Right renal pelvis (tissue), 4 donors: ENCODE measurements around the gene AKAP6. TPM values are rescaled to one million over a fixed set of nuclear protein-coding genes. Genes with fewer than 3 reads are reported as not detected.

Experiments used
- DNase-seq, 4 donors: peaks; one replicate each; pipeline ENCODE4 v3.0.0-alpha.2; 2013; ENCODE audit warnings: low read depth in 4 of 4, low spot score in 3 of 4, missing footprints in 1 of 4
- polyA plus RNA-seq, 4 donors: library from polyadenylated mRNA; unstranded; fragments of 120-200 nt; gene quantifications; one replicate each; pipeline ENCODE4 v1.2.1, GENCODE V29; 2013; ENCODE audit not compliant: insufficient read length in 4 of 4

Gene AKAP6, protein sequence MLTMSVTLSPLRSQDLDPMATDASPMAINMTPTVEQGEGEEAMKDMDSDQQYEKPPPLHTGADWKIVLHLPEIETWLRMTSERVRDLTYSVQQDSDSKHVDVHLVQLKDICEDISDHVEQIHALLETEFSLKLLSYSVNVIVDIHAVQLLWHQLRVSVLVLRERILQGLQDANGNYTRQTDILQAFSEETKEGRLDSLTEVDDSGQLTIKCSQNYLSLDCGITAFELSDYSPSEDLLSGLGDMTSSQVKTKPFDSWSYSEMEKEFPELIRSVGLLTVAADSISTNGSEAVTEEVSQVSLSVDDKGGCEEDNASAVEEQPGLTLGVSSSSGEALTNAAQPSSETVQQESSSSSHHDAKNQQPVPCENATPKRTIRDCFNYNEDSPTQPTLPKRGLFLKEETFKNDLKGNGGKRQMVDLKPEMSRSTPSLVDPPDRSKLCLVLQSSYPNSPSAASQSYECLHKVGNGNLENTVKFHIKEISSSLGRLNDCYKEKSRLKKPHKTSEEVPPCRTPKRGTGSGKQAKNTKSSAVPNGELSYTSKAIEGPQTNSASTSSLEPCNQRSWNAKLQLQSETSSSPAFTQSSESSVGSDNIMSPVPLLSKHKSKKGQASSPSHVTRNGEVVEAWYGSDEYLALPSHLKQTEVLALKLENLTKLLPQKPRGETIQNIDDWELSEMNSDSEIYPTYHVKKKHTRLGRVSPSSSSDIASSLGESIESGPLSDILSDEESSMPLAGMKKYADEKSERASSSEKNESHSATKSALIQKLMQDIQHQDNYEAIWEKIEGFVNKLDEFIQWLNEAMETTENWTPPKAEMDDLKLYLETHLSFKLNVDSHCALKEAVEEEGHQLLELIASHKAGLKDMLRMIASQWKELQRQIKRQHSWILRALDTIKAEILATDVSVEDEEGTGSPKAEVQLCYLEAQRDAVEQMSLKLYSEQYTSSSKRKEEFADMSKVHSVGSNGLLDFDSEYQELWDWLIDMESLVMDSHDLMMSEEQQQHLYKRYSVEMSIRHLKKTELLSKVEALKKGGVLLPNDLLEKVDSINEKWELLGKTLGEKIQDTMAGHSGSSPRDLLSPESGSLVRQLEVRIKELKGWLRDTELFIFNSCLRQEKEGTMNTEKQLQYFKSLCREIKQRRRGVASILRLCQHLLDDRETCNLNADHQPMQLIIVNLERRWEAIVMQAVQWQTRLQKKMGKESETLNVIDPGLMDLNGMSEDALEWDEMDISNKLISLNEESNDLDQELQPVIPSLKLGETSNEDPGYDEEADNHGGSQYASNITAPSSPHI (N-terminal part only)
- 1 to 10 TPM; 2.8 to 3.7 (median 3.1) TPM for polyA plus RNA-seq

DNA sequence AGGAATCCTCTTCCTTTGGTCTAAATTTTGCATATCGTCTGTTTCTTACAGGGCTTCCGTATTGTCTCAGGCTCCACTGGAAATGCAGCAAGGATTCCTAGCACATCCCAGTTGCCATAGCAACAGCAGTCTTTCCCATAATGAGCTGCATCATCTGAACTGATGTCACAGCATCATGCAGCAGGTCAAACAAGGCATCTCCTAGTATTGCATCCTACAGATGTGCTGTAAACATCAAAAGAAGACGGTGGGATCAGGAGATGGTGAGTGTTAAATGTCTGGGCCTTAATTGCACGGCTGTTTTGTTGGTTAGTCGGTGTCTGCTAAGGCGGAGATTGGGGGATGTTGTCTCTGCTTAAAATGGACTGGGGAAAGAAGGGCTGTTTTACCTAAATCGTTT is at the start of gene AKAP6:
Gene AKAP6 (plus strand): TSS at position 153 of the 400 bp plus-strand sequence. CDS start 104,196 bp downstream, outside the sequence.
- no peak for DNase-seq

DNA sequence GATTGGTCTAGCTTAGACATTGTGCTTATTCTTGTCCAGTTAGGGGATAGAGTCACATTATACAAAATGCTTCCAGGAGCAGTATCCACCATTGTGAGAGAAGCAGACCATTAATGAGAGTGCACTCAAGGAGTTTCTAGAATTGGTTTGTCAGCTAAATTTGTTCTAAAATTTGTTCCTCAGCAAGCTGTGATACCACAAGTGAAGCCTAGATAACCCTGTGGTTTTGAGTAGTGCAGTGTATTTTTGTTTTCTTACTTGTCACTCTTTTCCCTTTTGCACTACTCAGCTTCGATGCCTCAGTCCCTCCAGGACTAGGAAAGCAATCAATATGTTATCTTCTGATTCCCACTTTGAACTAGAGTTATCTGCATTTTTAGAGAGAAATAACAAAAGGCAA is 42.5 kb upstream of the AKAP6 start:
- no peak for DNase-seq

DNA sequence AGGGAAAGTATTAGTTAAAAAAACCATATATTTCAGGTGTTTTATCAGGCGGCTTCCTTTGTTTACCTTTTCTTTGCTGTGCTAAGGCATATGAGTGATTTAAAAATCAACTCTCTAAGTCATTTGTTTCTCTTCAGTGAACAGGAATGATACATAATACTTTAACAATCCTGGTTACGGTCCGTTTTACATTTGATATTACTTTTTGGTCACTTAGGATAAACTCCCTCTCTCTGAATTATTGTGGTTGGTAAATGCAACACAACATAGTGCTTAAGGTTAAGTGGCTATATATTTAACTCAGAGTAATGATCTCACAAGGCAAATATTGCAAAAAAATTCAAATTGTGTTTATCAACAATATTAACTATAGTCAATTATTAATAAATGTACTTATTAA is 32.7 kb upstream of the AKAP6 start:
- DNase-seq: no peak

DNA sequence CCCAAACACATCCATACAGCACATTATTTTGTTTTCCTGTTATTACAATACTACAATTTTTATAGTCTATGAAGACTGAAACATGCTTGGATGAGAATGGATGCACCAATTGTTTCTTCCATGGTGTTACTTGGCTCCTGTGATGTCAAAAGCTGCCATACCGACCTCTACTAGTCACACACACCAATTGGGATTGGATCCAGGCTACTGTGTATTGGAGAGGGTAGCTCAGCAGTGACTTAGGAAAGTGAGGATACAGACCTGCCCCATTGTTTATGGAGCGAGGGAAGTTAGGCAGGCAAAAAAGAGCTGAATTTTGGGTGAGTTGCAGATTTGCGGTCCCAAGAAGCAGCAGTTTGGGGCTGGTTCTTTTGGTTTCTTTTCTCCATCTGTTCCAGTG is 30.8 kb upstream of the AKAP6 start:
- DNase-seq: no peak

DNA sequence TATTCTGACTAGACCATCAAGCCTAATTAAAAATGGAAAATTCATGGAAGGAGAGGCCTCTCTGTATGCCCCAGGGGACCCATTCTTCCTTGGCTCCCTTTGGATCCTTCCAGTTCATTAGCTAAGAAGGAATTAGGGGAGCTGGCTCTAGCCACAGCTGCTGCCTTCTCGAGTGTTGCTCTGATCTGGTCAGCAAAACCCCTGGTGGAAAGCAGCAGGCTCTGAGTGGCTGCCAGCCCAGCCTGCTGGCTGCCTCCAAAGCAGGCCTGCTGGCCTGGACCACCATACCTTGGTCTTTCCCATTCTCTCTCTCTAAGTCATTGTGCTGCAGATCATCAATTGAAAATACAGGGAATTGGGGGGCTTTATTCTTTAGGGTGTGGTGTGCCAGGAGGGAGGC is 29.0 kb upstream of the AKAP6 start:
- no peak for DNase-seq

DNA sequence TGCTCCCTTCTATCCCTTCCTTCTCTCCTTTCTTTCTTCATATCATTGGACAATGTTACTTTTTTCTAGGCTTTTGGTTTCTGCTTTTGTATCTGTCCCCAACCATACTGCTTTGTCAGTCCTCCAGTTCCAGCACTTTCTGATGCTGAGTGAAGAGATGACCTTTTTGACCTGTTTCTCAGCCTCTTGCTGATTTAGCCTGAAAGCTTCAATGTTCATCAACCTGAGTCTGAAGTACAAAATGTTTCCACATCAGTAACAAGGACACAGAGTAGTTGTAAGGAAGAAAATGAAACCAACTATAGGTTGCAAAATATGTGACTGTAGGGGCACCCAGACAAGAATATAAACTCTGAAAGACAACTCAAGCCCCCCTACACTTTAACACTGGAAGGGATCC is 25.2 kb upstream of the AKAP6 start:
- DNase-seq: no peak

DNA sequence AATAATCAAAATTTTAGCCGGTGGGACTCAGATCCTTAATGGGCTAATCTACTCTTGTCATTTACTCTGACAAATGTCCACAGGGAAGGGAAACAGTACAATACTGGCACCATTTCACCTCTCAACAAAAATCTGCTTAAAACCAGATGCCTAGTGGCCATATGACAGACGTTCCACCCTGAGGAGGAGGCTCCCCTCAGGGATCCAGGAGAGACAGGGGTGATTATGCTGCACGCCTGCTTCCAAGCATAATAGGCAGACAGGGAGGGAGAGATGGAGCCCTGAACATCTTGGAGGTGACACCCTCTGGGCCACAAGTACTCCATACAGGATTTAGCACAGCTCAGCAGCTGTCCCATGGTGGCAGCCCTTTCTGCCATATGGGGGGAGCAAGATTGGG is 24.8 kb upstream of the AKAP6 start:
- DNase-seq: no peak

DNA sequence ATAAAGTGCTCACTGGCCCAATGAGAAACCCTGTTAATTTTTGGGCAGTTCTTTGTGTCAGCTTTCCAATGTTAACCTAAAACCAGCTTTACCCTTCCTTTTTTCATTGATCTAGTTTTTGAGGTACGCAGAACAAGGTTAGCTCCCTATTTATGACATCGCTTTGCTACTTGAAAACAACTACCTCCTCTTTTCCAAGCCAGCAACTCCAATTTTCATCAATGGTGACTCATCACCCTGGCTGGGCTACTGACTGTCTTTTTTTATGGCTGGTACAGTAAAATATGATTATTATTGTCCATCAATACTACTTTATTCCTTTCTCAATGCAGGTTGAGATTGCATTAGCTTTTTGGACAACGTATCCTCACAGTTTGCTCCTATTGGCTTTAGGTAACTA is 22.5 kb upstream of the AKAP6 start:
- no peak for DNase-seq

DNA sequence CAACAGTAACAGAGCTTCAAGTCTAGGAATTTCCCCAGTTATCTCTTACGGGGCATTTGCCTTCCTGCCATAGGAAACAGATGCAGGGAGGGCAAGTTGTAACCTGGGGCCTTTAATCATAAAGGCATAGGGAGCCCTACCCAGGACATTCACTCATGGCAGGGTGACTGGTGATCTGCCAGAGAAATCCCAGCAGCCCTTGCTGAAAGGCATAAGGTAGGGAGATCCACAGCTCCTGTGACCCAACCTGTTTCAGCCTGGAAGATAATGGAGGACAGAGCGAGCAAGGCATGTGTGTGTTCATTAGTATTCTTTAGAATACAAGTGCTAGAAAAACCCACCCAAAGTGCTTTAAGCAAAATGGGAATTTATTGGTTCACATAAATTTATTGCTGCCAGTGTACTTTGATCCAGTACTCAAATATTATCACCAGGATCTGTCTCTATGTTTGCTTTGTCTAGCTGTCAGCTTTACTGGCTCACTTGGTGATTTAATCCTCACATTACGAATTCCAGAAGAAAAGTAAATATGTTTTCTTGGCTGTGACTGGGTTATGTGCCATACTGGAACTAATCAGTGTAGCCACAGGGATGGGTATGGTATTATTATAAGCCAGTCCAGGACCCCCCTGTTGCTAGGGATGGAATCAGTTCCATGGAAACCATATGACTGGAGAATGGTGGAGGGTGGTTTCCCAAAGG is 21.1 kb upstream of the AKAP6 start:
- no peak for DNase-seq

DNA sequence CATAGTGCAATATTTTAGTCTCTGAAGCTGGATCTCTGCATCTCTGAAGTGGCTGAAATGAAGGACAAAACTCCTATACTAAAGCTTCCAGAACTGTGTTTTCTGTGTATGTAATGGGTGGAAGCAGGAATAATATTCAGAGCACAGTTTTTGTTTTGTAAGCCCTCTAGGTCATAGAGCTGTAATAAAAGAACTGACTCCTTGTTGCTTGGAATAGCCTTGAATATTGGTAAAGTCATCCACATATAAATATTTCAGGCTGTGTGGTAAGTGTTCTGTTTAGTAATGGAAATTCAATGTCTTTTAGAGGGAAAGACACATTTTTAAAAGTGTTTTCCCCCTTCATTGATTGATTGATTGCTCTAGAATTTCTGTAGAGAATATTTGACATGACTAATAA is 18.2 kb upstream of the AKAP6 start:
- no peak for DNase-seq

DNA sequence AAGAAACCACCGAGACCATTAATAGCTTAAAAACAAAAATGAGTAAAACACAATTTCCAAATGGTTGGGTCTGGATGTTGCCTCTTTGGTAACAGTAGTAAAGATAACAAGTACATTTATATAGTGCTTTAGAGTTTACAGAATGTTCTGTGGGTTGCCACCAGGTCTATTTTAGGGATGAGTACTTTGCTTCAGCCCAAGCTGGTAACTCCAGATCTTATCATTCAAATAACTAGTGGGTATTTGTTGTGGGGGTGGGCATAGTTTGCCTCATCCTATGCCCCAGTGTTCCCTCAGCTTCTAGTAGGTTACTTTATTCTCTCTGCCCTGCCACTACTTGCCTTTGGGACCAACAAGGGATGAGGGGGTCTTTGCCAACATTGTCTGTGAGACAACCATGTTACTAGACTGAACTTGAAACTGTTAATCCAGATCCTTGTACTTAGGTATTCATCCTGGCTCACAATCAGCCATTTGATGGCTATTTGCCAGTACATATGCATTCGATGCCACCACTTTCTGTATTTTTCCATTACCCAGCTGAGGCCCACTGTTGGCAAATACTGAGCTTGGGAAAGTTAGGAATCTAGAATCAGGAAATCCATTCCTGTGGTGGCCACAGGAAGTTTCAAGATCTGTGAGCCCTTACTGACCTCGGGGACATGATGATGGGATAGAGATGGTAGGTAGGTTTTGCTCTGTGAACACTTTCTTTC is 17.6 kb upstream of the AKAP6 start:
- DNase-seq: no peak

DNA sequence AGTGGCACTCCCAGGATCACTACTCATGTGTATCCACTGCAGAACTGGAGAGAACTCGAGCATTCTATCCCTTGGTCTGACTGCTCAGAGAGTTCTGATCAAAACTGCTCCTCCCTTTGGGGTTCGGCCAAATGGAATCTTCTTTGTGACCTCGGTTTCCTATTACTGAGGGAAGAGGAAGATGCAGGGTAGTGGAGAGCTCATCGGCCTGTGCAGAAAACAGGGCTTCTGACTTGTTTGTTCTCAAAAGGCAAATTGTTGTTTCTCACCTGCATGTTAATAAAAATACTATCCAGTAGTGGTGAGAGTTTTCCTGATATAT is 17.1 kb upstream of the AKAP6 start:
- no peak for DNase-seq

DNA sequence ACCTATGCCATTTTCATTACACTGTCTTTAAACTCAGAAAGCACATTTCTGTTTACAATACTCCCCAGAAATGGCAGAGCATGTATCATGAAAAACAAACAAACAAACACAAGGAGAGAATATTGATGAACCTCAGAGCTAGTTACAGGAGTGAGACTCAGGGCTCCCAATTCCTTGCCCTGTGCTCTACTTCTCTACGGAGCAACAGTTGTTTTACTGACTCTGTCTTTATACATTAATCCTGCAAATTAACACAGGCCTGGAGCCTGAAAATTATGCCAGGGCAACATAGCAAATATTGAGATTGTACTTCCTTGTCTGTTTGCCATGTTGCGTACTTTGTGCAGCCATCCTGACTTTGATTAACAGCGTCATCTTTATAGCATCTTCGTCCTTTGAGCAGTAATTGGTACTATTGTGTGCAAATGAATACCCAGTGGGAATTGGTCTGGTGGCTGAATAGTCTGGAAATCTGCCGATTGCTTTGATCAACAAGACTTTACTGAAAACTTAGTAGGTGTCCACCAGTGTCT is 15.2 kb upstream of the AKAP6 start:
- no peak for DNase-seq

DNA sequence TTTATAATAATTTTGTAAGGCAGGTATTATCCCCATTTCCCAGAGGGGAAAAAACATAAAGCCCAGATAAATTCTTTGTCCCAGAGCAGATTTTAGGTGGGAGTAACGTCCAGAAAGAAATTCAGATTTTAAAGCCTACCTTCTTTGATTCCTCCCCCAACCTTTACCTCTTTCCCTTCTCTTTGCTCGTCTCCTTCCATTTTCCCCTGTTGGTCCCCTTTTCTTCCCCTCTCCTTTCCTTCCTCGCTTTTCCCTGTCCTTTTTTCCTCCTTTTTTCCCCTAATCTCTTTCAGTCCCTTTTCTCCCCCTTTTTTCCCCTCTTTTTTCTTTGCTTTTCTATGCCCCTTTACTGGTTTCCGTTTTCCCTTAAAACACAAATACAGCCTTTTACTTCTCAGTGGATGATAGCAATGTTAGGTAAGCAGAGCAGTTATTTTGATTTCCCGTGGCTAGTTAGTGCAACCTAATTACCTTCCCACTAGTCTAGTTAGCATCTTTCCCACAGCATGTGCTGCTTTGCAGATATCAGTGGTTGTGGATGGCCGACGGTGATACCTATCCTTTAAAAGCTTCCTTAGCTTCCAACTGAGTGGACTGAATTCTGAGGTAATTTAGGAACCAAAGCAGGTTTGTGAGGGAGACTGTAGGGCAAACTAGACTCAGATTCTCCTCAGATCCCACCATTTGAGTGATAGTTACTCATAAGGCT is 10.9 kb upstream of the AKAP6 start:
- DNase-seq: no peak

DNA sequence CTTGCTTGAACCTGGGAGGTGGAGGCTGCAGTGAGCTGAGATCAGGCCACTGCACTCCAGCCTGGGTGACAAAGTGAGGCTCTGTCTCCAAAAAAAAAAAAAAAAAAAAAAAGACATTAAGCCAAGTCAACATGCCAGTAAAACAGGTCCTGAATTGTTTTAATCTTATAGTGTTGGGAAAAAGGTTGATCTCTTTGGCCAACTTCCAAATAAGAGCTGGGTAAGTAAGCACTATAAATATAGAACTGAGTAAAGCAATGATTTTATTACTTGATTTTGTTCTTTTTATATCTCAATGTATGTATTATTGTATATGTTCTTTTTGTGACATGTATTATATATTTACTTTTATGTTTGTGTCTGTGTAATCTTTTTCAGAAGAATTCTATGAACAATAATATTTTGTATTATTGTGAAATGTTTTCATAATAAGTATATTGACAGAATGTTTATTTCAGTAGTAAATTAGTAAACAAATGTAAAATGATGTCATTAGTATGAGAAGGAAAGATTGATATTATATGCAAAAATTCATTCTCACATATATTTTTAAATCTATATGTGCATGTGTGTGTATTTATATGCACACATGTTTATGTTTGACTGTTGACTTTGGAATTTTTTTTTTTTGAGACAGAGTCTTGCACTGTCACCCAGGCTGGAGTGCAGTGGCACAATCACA is 9.6 kb upstream of the AKAP6 start:
- no peak for DNase-seq

DNA sequence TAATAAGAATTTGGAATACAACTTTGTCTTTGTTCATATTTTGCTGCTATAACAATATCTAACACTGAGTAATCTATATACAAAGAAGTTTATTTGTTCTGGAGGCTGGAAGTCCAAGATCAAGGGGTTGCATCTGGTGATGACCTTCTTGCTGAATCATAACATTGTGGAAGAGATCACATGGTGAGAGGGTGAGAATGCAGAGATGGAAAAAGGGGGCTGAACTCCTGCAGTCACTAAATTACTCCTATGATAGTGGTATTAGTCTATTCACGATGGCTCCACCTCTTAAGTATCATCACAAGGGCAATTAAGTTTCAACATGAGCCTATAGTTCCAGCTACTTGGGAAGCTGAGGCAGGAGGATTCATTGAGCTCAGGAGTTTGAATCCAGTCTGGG is 4.5 kb upstream of the AKAP6 start:
- no peak for DNase-seq

DNA sequence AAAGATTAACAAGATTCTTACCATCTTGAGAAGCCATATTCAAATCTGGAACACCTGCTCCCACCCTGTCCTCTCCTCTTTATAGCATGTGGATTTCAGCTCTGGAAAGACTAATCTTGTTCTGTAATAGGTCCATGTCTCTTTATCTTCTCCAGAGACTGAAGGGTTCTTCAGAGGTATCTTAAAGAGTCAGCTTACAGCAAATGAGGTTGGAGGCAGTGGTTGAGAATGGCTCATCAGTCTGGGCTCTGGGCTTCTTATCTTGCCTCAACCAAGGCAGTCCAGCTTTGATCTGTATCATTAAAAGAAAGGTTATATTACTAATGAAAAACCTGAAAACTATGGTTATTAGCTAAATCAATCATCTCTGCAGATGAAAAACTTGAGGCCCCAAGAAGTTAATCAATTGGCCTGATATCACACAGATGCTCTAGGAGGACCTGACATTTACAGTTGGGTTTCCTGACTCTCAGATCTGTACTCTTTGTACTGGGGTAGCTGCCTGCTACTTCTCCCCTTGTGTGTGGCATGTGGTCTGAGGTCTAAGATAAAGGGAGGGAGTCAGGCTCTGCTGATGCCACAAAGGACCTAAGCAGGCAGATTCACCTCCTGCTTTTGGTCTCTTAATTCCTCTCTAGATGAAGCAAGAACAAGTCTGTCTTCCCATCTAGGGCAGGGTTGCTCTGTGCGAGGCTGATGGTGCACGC is 1.7 kb upstream of the AKAP6 start:
- no peak for DNase-seq
